ENCODE results near the gene RBM33. TPM values are rescaled to one million over a fixed set of nuclear protein-coding genes. Genes with fewer than 3 reads are reported as not detected.
A peak's percentile ranks its signal among the peaks of the same experiment; 100 is the strongest.
"Not testable (repeated sequence)": the region's sequence is repeated elsewhere in the genome, so short reads cannot be mapped to it uniquely, and the experiment has no call there.

RBM33 gene
- total RNA-seq, 2 experiments from 2014 or later = 65.5 to 66.3 TPM

DNA sequence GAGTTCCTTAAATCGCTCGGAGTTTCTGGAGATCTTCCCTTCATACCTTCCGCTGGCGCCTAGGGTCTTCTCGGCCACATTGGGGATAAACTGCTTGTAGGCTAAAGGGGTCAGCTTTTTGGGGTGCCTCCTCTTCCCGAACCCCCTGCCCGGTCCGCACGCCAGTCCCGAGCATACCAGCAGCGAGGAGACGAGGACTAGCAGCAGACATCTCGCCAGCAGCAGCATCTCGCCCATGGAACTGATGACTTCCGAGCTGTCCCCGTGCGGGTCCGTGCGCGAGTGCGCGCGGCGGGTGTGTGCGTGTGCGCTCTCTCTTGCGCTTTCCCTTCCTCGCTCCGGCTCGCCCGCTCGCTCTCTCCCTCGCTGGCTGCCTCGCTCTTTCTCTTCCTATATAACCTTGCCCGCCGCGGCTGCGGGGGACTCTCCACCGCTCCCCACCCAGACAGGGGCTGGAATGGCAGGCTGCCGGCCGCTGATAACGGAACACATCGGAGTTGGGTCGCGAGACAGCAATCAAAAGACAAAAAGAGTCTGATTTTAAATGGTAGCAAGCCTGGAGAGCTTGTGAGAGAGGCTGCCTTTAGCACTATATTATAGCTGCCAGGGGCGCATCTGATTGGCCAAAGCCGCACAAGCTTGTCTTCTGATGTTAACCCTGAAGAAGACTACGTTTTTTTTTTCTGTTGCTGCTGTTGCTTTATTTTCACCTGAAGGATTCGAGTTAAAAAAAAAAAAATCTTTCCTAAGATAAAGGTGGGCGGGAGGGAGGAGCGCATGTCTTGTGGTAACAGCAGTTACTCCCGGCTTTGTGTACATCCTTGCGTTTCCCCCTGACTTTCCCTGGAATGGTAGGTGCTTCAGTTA, 167.7 kb downstream of the RBM33 start, which contains the start of gene SHH:
SHH (minus strand) TSS at position 569 of the 867 bp plus-strand sequence; CDS start at position 228, 341 bp downstream.
- CTCF ChIA-PET = interaction anchor here (0.6 to 1.0 kb wide), 3 partner anchors 8 to 672 kb away, joined by 3 read pairs; no protein-coding TSS in a partner anchor
- no peak for DNase-seq
- no peak within 1 kb of the TSS for H3K27ac Mint-ChIP-seq
- H3K36me3 Mint-ChIP-seq (ENCODE audit: low read depth) = no peaks in the 10 kb centered on the region
- H3K4me3 Mint-ChIP-seq = peak within 1 kb of the TSS; percentile 36
- intact Hi-C loops (cut with micrococcal nuclease) = loop anchor here (2.0 to 10.0 kb wide), 3 partner anchors 333 to 829 kb away; partner anchors contain the start of gene RNF32
- H3K9me3 Mint-ChIP-seq = no peaks in the 10 kb centered on the region
- H3K27me3 Mint-ChIP-seq (ENCODE audit: low read depth) = peaks cover 62% of the 10 kb centered on the region
- H3K4me1 Mint-ChIP-seq (ENCODE audit: low read depth) = peaks cover 33% of the 10 kb centered on the region

DNA sequence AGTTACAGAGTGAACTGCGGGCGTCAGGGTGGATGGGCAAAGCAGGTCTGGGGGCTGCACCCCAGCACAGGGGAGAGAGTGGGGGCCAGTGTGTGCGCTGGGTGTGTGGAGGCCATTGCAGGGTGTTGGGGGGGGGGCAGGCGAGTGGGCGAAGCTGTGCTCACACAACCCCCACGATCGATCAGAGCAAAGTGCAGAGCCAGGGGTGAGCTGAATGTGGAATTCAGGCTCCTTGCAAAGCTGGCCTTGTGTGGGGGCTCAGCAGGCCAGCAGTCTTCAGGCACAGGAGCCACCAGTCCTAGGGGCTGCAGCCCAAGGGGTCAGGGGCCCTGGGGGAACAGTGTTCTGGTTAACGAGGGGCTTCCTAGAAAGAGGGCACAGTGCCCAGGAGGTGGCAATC, 168.7 kb downstream of the RBM33 start:
- no peak for DNase-seq
- Mint-ChIP-seq H3K9me3 (no peaks in the 10 kb centered on the region), H3K4me1 (ENCODE audit: low read depth) (peaks cover 25% of the 10 kb centered on the region), H3K36me3 (ENCODE audit: low read depth) (no peaks in the 10 kb centered on the region), H3K27me3 (ENCODE audit: low read depth) (peaks cover 52% of the 10 kb centered on the region), H3K27ac (no peak overlapping the region), H3K4me3 (no peak overlapping the region)
- intact Hi-C loops (cut with micrococcal nuclease) = loop anchor here (5.0 to 10.0 kb wide), 2 partner anchors 332 to 346 kb away; no protein-coding TSS in a partner anchor
- CTCF ChIA-PET = interaction anchor here (0.6 kb wide), 1 partner anchor 333 kb away, joined by 3 read pairs; no protein-coding TSS in a partner anchor

DNA sequence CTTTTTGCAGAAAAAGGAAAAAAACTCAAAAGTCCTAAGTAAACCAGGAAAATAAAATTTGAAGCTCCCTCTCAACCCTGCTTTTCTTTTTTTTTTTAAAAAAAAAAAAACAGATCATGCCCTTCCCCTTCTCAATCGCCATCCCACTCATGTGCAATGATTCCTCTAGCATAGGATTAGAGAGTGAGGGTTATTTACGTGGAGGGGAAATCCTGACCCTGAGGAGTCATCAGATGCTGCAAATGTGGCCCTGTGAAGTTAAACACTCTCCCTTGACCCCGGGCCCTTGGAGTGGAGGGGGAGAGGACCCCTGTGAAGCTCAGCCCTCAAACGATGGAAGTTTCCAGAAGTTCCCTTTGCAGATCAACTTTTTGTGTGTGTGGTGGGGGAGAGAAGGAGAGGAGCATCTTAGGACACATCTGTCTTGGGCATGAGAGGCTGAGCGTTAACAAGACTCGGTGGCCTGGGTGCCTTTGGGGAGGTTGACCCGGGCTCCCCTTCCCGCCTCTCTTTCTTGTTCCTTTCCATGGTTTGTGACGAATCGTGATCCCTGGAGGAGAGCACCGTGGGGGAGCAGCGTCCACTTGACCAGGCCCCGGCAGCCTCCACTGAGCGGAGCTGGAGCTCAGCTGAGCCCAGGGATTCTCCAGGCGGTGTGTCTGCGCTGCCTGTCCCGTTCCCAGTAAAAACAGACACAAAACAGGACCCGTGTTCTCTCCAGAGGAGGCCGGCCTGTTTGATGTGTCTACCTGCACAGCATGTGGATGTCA, 169.3 kb downstream of the RBM33 start:
- no peak overlapping the region for H3K4me3 Mint-ChIP-seq
- CTCF ChIA-PET = interaction anchor here (0.6 kb wide), 2 partner anchors 333 to 613 kb away, joined by 3 read pairs; no protein-coding TSS in a partner anchor
- no peak for DNase-seq
- H3K9me3 Mint-ChIP-seq = no peaks in the 10 kb centered on the region
- intact Hi-C loops (cut with micrococcal nuclease) = loop anchor here (5.0 to 10.0 kb wide), 2 partner anchors 331 to 346 kb away; no protein-coding TSS in a partner anchor
- H3K27ac Mint-ChIP-seq = no peak overlapping the region
- H3K27me3 Mint-ChIP-seq (ENCODE audit: low read depth) = peaks cover 51% of the 10 kb centered on the region
- peaks cover 24% of the 10 kb centered on the region for H3K4me1 Mint-ChIP-seq (ENCODE audit: low read depth)
- H3K36me3 Mint-ChIP-seq (ENCODE audit: low read depth) = no peaks in the 10 kb centered on the region

DNA sequence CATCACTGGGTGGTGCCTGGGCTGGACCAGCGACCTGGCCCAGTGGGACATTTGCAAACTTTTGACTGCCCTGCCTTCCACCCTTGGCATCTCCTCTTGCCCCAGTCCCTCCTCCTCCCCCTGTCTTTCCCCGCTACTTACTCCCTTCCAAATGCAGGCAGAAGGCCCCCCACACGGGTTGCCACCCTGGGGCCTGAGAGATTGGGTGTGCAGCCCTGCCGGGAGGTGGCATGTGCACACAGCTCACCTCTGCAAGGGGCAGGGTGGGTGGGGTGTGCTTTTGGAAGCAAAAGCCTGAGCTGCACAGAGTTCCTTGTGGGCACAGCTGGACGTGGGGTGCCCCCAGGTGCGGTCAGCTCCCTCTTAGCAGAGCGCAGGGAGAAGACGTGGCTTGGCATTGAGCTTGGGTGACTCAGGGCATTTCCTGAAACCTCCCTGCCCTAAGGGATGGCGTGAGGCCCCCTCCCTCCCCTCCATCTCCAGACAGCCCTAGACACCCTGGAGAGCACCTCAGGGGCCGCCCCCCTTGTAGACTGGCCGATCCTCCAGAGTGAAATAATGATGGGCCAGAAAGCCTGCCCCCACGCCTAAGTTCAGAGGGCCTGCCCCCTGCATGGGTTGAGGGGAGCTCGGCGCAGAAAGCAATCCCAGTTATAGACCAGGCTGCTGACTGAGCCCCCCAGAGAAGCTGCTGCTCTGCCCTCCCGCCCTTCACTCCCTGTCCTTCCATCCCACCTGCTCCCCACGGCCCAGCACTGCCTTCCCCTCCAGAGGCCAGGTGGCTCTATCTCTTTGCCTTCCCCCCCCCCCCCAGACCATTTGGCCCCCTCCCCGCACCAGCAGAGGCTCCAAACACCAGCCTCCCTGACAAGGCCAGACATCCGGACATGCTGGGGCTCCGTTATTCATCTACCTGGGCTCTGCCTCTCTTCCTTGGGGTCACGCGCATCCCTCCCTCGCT, 170.1 kb downstream of the RBM33 start:
- no peaks in the 10 kb centered on the region for H3K9me3 Mint-ChIP-seq
- no peak overlapping the region for H3K4me3 Mint-ChIP-seq
- H3K27ac Mint-ChIP-seq = no peak overlapping the region
- H3K4me1 Mint-ChIP-seq (ENCODE audit: low read depth) = peaks cover 19% of the 10 kb centered on the region
- H3K36me3 Mint-ChIP-seq (ENCODE audit: low read depth) = no peaks in the 10 kb centered on the region
- CTCF ChIA-PET = interaction anchor here (0.6 kb wide), 1 partner anchor 612 kb away, joined by 3 read pairs; no protein-coding TSS in a partner anchor
- no peak for DNase-seq
- intact Hi-C loops (cut with micrococcal nuclease) = loop anchor here (1.0 to 10.0 kb wide), 4 partner anchors 330 to 1003 kb away; no protein-coding TSS in a partner anchor
- H3K27me3 Mint-ChIP-seq (ENCODE audit: low read depth) = peaks cover 44% of the 10 kb centered on the region

DNA sequence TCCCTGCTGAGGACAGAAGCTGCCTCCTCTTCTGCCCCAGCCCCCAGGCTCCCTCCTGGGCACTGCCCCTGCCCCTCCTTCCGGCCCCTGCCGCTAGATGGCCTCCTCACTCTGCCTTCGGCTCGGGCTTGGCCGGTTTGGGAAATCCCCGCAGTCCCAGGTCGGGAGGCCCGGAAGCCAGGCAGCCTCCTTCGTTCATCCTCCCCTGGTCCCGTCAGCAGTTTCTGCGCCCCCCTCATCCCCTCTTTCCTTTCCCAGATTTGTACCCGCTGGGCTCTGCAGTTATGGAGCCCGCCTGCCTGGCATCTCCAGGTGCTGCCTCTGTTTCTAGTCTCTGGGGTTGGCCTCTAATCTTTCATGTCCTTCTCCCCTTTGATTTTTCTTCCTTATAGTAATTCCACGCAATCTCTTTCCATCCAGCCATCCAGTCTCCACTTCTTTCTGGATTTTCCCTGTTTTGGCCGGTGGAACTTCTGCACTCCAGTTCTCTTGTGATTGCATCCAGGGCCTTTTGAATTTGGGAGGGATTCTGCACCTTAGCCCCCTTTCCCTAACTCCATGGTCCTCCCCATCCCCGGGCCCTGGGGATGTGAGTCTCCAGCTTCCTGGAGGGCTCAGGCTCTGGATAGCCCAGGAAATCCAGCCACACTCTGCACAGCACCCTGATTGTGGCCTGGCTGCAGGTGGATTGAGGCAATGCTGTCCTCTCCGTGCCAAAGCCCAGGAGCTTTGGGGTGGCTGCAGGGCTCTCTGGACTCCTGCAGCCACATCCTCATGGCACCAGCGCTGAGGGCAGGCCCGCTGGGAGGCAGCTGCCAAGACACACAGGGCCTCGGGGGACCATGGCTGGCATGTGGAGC, 171.1 kb downstream of the RBM33 start:
- no peak overlapping the region for H3K4me3 Mint-ChIP-seq
- peaks cover 41% of the 10 kb centered on the region for H3K27me3 Mint-ChIP-seq (ENCODE audit: low read depth)
- DNase-seq = peak; percentile 87
- H3K4me1 Mint-ChIP-seq (ENCODE audit: low read depth) = peaks cover 17% of the 10 kb centered on the region
- intact Hi-C loops (cut with micrococcal nuclease) = loop anchor here (1.0 to 10.0 kb wide), 3 partner anchors 329 to 1002 kb away; no protein-coding TSS in a partner anchor
- H3K27ac Mint-ChIP-seq = no peak overlapping the region
- CTCF ChIA-PET = interaction anchor here (1.2 kb wide), 1 partner anchor 18 kb away, joined by 3 read pairs; no protein-coding TSS in a partner anchor
- H3K9me3 Mint-ChIP-seq = no peaks in the 10 kb centered on the region
- no peaks in the 10 kb centered on the region for H3K36me3 Mint-ChIP-seq (ENCODE audit: low read depth)

DNA sequence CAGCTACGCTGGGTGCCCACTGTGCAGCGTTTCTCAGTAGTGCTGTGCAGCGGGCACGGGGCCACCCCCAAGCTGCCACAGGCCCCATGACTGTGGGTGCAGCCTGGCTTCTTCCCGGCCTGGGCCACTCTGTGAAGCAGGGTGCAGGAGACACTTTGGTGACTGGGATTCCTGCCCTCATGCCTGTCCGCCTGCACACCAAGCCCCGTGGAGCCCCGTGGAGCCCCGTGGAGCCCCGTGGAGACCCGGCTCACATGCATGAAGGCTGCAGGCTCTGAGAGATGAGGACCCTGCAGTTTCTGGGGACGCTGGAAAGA, 171.7 kb downstream of the RBM33 start:
- CTCF ChIA-PET = interaction anchor here (1.2 kb wide), 1 partner anchor 18 kb away, joined by 3 read pairs; no protein-coding TSS in a partner anchor
- no peak for DNase-seq
- H3K4me1 Mint-ChIP-seq (ENCODE audit: low read depth) = peaks cover 13% of the 10 kb centered on the region
- H3K36me3 Mint-ChIP-seq (ENCODE audit: low read depth) = no peaks in the 10 kb centered on the region
- H3K27me3 Mint-ChIP-seq (ENCODE audit: low read depth) = peaks cover 35% of the 10 kb centered on the region
- no peak overlapping the region for H3K4me3 Mint-ChIP-seq
- intact Hi-C loops (cut with micrococcal nuclease) = loop anchor here (10.0 kb wide), 1 partner anchor 329 kb away; no protein-coding TSS in a partner anchor
- H3K27ac Mint-ChIP-seq = no peak overlapping the region
- no peaks in the 10 kb centered on the region for H3K9me3 Mint-ChIP-seq

DNA sequence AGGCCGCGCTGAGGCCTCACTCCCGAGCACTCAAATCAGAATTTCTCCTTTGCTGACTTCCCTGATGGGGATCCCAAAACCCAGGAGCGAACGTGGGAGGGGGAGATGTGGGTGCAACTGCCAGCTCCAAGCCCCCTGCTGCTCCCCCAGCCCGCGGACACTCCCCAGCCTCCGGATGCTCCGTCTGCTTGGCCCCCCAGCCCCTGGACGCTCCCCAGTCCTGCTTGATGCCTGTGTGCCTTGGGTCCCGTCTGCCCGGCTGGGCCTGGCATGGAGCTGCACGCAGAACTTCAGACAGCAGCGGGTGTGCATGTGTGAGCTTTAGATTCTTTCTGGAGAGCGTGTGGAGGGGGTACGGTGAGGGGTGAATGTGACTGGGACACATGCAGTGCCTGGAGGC, 172.5 kb downstream of the RBM33 start:
- Mint-ChIP-seq H3K4me1 (ENCODE audit: low read depth) (peaks cover 6% of the 10 kb centered on the region), H3K9me3 (no peaks in the 10 kb centered on the region), H3K27ac (no peak overlapping the region), H3K27me3 (ENCODE audit: low read depth) (peaks cover 27% of the 10 kb centered on the region), H3K4me3 (no peak overlapping the region), H3K36me3 (ENCODE audit: low read depth) (no peaks in the 10 kb centered on the region)
- CTCF ChIA-PET = interaction anchor here (0.8 to 1.2 kb wide), 3 partner anchors 19 to 218 kb away, joined by 3 read pairs; no protein-coding TSS in a partner anchor
- DNase-seq = no peak
- intact Hi-C loops (cut with micrococcal nuclease) = loop anchor here (10.0 kb wide), 1 partner anchor 328 kb away; no protein-coding TSS in a partner anchor

DNA sequence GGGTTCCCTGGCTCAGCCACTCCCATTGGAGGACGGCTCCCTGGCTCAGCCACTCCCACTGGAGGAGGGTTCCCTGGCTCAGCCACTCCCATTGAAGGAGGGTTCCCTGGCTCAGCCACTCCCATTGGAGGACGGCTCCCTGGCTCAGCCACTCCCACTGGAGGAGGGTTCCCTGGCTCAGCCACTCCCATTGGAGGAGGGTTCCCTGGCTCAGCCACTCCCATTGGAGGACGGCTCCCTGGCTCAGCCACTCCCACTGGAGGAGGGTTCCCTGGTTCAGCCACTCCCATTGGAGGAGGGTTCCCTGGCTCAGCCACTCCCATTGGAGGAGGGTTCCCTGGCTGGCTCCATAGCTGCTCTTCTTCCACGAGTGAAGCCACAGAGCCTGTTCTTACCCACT, 173.1 kb downstream of the RBM33 start:
- H3K27me3 Mint-ChIP-seq (ENCODE audit: low read depth) = peaks cover 21% of the 10 kb centered on the region
- DNase-seq; H3K4me3 Mint-ChIP-seq; H3K27ac Mint-ChIP-seq; H3K9me3 Mint-ChIP-seq; H3K36me3 Mint-ChIP-seq (ENCODE audit: low read depth); H3K4me1 Mint-ChIP-seq (ENCODE audit: low read depth): not testable (repeated sequence)
- intact Hi-C loops (cut with micrococcal nuclease) = loop anchor here (10.0 kb wide), 1 partner anchor 327 kb away; no protein-coding TSS in a partner anchor
- CTCF ChIA-PET = interaction anchor here (0.8 to 0.9 kb wide), 2 partner anchors 148 to 219 kb away, joined by 3 read pairs; no protein-coding TSS in a partner anchor

DNA sequence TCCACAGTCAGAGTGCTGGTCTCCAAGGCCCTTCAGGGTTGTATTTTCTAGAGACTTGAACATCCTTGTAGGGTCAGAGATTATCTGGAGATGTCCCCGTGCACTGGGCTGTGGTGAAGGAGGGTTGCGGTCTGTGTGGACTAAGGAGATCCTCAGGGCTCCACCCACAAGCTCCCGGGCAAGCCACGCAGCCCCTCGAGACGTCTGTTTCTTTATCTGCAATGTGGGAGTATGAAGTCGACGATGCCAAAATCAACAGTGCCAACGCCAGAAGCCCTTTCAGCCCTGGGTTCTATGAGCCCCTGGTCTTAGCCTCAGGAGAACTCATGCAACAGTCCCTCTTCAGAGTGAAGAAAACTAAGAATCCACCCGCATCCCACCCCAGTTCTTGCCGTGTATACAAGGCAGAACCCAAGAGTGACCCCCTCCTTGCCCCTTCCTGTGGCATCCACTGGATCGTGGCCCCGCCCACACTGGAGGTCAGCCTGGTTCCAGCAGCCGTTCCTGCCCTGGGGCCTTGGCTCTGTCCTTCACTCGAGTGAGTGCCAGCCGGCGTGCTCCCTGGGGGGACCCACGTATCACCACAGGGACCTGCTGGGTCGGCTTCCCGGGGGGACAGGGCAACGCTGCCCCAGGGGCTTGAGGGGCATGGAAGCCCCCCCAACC, 173.8 kb downstream of the RBM33 start:
- CTCF ChIA-PET = no interaction called here

DNA sequence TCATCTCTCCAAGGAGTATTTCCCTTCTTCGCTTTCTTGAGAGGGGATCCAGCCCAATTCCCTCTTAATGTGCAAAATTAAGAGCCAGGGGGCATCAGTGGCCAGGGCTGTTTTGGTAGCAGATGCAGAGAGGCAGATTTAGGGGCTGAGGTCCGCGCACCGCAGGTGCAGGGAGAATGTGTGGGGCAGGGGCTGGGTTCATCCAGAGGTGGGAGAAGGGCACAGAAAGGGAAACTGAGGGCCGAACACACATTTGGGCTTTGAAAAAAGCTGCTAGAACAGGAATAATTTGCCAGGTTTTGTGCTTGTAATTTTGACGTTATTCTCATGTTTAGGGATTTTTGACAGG, 174.3 kb downstream of the RBM33 start:
- Mint-ChIP-seq H3K4me3 (no peak overlapping the region), H3K27me3 (ENCODE audit: low read depth) (peaks cover 16% of the 10 kb centered on the region), H3K4me1 (ENCODE audit: low read depth) (peaks cover 4% of the 10 kb centered on the region), H3K36me3 (ENCODE audit: low read depth) (no peaks in the 10 kb centered on the region), H3K9me3 (no peaks in the 10 kb centered on the region), H3K27ac (no peak overlapping the region)
- intact Hi-C loops (cut with micrococcal nuclease) = loop anchor here (10.0 kb wide), 1 partner anchor 326 kb away; no protein-coding TSS in a partner anchor
- no peak for DNase-seq
- CTCF ChIA-PET = no interaction called here

More for the DNA sequence above, 173.8 kb downstream of the RBM33 start:
- Mint-ChIP-seq H3K9me3 (no peaks in the 10 kb centered on the region), H3K27me3 (ENCODE audit: low read depth) (peaks cover 20% of the 10 kb centered on the region), H3K27ac (no peak overlapping the region), H3K4me1 (ENCODE audit: low read depth) (peaks cover 4% of the 10 kb centered on the region), H3K4me3 (no peak overlapping the region), H3K36me3 (ENCODE audit: low read depth) (no peaks in the 10 kb centered on the region)
- intact Hi-C loops (cut with micrococcal nuclease) = loop anchor here (10.0 kb wide), 1 partner anchor 327 kb away; no protein-coding TSS in a partner anchor
- DNase-seq = no peak

Measured in activated naive CD4-positive, alpha-beta T cell treated with anti-CD3 and anti-CD28 coated beads for 36 hours (primary cell).